Activated naive CD4-positive, alpha-beta T cell treated with anti-CD3 and anti-CD28 coated beads for 36 hours (primary cell): ENCODE results near the gene C6orf118. TPM values are rescaled to one million over a fixed set of nuclear protein-coding genes. Genes with fewer than 3 reads are reported as not detected.

ENCODE experiments used
- CTCF ChIA-PET: fragments of 350-600 bp; sonication (Branson Sonifier 250); formaldehyde crosslinking; loops from one replicate; lab custom pipeline; 2021; ENCODE audit warnings: antibody characterized with exemption; lab: Charles Lee
- DNase-seq: peaks from one replicate; pipeline ENCODE4 v3.0.0-alpha.2; 2020
- H3K27ac Mint-ChIP-seq: one replicate; pipeline ENCODE4 v1.8.0; 2021; ENCODE audit warnings: mild to moderate bottlenecking, mixed read lengths
- H3K27me3 Mint-ChIP-seq: one replicate; pipeline ENCODE4 v1.8.0; 2021; ENCODE audit warnings: low read depth, mixed read lengths
- H3K36me3 Mint-ChIP-seq: one replicate; pipeline ENCODE4 v1.8.0; 2021; ENCODE audit warnings: low read depth, mixed read lengths
- H3K4me1 Mint-ChIP-seq: one replicate; pipeline ENCODE4 v1.8.0; 2021; ENCODE audit warnings: low read depth, mixed read lengths
- H3K4me3 Mint-ChIP-seq: one replicate; pipeline ENCODE4 v1.8.0; 2021; ENCODE audit warnings: mild to moderate bottlenecking, moderate library complexity, mixed read lengths
- H3K9me3 Mint-ChIP-seq: one replicate; pipeline ENCODE4 v1.8.0; 2021; ENCODE audit warnings: mixed read lengths
- intact Hi-C: fragments of 100-400 bp; cut with micrococcal nuclease; formaldehyde crosslinking; loops from one replicate; pipeline ENCODE4 v1.15.1; 2023
- total RNA-seq, 2 experiments: library from RNA; stranded (reverse); gene quantifications; one replicate each; pipeline ENCODE4 v1.2.3, GENCODE V29; 2021

C6orf118 gene
- total RNA-seq, 2 experiments from 2014 or later, result not detected

- Mint-ChIP-seq H3K4me1 (no peaks in the 10 kb centered on the region), H3K27ac (no peak overlapping the region), H3K4me3 (no peak overlapping the region), H3K36me3 (no peaks in the 10 kb centered on the region), H3K27me3 (no peaks in the 10 kb centered on the region), H3K9me3 (peaks cover 20% of the 10 kb centered on the region)
- DNase-seq, result no peak
- CTCF ChIA-PET, result no interaction called here
- intact Hi-C loops, result no loop called here
These were observed 76.5 kb downstream of the C6orf118 start for GRCh38 chr6:165232731-165233488.

GRCh38 chr6:165231581-165232561 lies 77.5 kb downstream of the C6orf118 start:
- peaks cover 15% of the 10 kb centered on the region for H3K9me3 Mint-ChIP-seq
- CTCF ChIA-PET, result no interaction called here
- no peak for DNase-seq
- no peaks in the 10 kb centered on the region for H3K4me1 Mint-ChIP-seq
- H3K36me3 Mint-ChIP-seq, result no peaks in the 10 kb centered on the region
- H3K4me3 Mint-ChIP-seq, result no peak overlapping the region
- H3K27me3 Mint-ChIP-seq, result no peaks in the 10 kb centered on the region
- no peak overlapping the region for H3K27ac Mint-ChIP-seq
- intact Hi-C loops, result no loop called here

GRCh38 chr6:165231177-165231576 lies 78.2 kb downstream of the C6orf118 start:
- H3K36me3 Mint-ChIP-seq, result no peaks in the 10 kb centered on the region
- H3K27ac Mint-ChIP-seq, result no peak overlapping the region
- no peaks in the 10 kb centered on the region for H3K27me3 Mint-ChIP-seq
- DNase-seq, result no peak
- CTCF ChIA-PET, result no interaction called here
- no peaks in the 10 kb centered on the region for H3K4me1 Mint-ChIP-seq
- H3K4me3 Mint-ChIP-seq, result no peak overlapping the region
- intact Hi-C loops, result no loop called here
- H3K9me3 Mint-ChIP-seq, result peaks cover 14% of the 10 kb centered on the region
